Activated CD4-positive, alpha-beta T cell treated with anti-CD3 and anti-CD28 coated beads, Interleukin-10, Interleukin-2, amounts not matched to agents 100 ng/mL and 50 ng/mL, durations not matched to agents 16 hours and 8 hours (primary cell): ENCODE measurements around the gene LIN28B.

Experiments used
- DNase-seq: peaks from one replicate; pipeline ENCODE4 v3.0.0-alpha.2; 2020

Gene LIN28B

GRCh38 chr6:105015482-105015881 is 58.6 kb downstream of the LIN28B start:
- no peak for DNase-seq

- DNase-seq: no peak
These were observed 62.4 kb downstream of the LIN28B start for GRCh38 chr6:105019285-105019684.

- DNase-seq: no peak
These were observed 64.5 kb downstream of the LIN28B start for GRCh38 chr6:105021399-105021798.

- no peak for DNase-seq
These were observed 65.5 kb downstream of the LIN28B start for GRCh38 chr6:105022416-105022815.

GRCh38 chr6:105024803-105025202 is 67.9 kb downstream of the LIN28B start:
- DNase-seq: no peak

GRCh38 chr6:105028898-105029297 is 72.0 kb downstream of the LIN28B start:
- DNase-seq: no peak

- DNase-seq: no peak
These were observed 72.7 kb downstream of the LIN28B start for GRCh38 chr6:105029581-105029980.

- no peak for DNase-seq
These were observed 77.6 kb downstream of the LIN28B start for GRCh38 chr6:105034470-105034869.

GRCh38 chr6:105035299-105035698 is 78.4 kb downstream of the LIN28B start:
- no peak for DNase-seq

GRCh38 chr6:105036351-105036750 is 79.4 kb downstream of the LIN28B start:
- no peak for DNase-seq

- no peak for DNase-seq
These were observed 81.4 kb downstream of the LIN28B start for GRCh38 chr6:105038259-105038658.

- no peak for DNase-seq
These were observed 85.0 kb downstream of the LIN28B start for GRCh38 chr6:105041880-105042279.

- DNase-seq: no peak
These were observed 85.7 kb downstream of the LIN28B start for GRCh38 chr6:105042648-105043047.

- no peak for DNase-seq
These were observed 87.1 kb downstream of the LIN28B start for GRCh38 chr6:105043979-105044378.

- DNase-seq: no peak
These were observed 88.6 kb downstream of the LIN28B start for GRCh38 chr6:105045526-105045925.

GRCh38 chr6:105051941-105052471 is 95.1 kb downstream of the LIN28B start:
- DNase-seq: no peak

GRCh38 chr6:105056646-105057045 is 99.7 kb downstream of the LIN28B start:
- DNase-seq: no peak

GRCh38 chr6:105057160-105057559 is 100.3 kb downstream of the LIN28B start:
- DNase-seq: no peak

GRCh38 chr6:105058316-105058715 is 101.4 kb downstream of the LIN28B start:
- no peak for DNase-seq

GRCh38 chr6:105058846-105059245 is 101.9 kb downstream of the LIN28B start:
- DNase-seq: no peak

- DNase-seq: no peak
These were observed 109.3 kb downstream of the LIN28B start for GRCh38 chr6:105066233-105066632.

GRCh38 chr6:105066836-105067235 is 109.9 kb downstream of the LIN28B start:
- DNase-seq: no peak

- no peak for DNase-seq
These were observed 110.4 kb downstream of the LIN28B start for GRCh38 chr6:105067329-105067728.

- no peak for DNase-seq
These were observed 111.5 kb downstream of the LIN28B start for GRCh38 chr6:105068407-105068806.

GRCh38 chr6:105069821-105070445 is 113.0 kb downstream of the LIN28B start:
- DNase-seq: no peak
